Measurements from ENCODE around the gene TRIM14.

- TF ChIP-seq, protein P1, sequence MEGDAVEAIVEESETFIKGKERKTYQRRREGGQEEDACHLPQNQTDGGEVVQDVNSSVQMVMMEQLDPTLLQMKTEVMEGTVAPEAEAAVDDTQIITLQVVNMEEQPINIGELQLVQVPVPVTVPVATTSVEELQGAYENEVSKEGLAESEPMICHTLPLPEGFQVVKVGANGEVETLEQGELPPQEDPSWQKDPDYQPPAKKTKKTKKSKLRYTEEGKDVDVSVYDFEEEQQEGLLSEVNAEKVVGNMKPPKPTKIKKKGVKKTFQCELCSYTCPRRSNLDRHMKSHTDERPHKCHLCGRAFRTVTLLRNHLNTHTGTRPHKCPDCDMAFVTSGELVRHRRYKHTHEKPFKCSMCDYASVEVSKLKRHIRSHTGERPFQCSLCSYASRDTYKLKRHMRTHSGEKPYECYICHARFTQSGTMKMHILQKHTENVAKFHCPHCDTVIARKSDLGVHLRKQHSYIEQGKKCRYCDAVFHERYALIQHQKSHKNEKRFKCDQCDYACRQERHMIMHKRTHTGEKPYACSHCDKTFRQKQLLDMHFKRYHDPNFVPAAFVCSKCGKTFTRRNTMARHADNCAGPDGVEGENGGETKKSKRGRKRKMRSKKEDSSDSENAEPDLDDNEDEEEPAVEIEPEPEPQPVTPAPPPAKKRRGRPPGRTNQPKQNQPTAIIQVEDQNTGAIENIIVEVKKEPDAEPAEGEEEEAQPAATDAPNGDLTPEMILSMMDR (IDR thresholded peaks at IDR 0.05) = no peak
- no peak for TF ChIP-seq EZH2 (IDR thresholded peaks at IDR 0.05; ENCODE audit: borderline replicate concordance, insufficient read depth, low read depth, low read length, poor library complexity, severe bottlenecking)
These were observed at the start of gene TRIM14 for GRCh38 chr9:98118640-98119601.

Data from B cell (primary cell).